ENCODE data around the gene SYT1. TPM values are rescaled to one million over a fixed set of nuclear protein-coding genes. Genes with fewer than 3 reads are reported as not detected.

The SYT1 gene
- total RNA-seq, 2 experiments from 2014 or later = not detected

DNA sequence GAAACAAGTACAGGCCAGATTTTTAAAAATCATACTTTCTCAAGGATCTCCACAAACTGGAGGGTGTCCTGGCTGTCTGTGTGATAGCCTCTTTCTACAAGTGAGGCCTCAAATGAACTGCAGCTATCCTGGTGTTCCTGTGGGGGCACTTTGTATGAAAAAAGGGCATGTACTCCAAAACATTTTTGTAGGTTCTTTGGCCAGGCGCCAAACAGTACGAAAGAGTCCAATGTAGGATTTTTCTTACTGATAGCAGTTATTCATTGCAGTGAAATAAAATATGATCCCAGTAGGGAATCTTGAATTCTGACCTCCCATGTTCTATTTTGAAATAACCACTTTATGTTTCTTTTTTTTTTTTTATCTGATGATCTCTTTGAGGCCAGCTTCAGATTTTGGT is 444.5 kb downstream of the SYT1 start:
- Histone ChIP-seq H3K9me3 (ENCODE audit: control insufficient read depth in 1 of 2, insufficient read depth in 1 of 2, low read length in 2 of 2) (peaks cover 0 to 12% of the 10 kb centered on the region in 2 experiments), H3K4me1 (ENCODE audit: insufficient read depth, low read length) (no peaks in the 10 kb centered on the region), H3K27ac (ENCODE audit: low read depth in 1 of 2, low read length in 2 of 2) (no peak overlapping the region), H3K4me3 (ENCODE audit: low read length) (no peak overlapping the region), H3K27me3 (ENCODE audit: control insufficient read depth in 1 of 2, insufficient read depth in 2 of 2, low read length in 2 of 2) (no peaks in the 10 kb centered on the region), H3K36me3 (ENCODE audit: insufficient read depth, low read length) (no peaks in the 10 kb centered on the region)
- ChIA-PET CTCF (no interaction called here), POLR2A (no interaction called here)
- H3K27me3 Mint-ChIP-seq = no peaks in the 10 kb centered on the region
- no peak for DNase-seq
- intact Hi-C loops (cut with DNase I, micrococcal nuclease) = no loop called here
- ATAC-seq (ENCODE audit: poor library complexity) = no peak
- no peak overlapping the region for H3K27ac Mint-ChIP-seq
- no peaks in the 10 kb centered on the region for H3K36me3 Mint-ChIP-seq (ENCODE audit: low read depth)
- H3K4me1 Mint-ChIP-seq (ENCODE audit: low read depth) = no peaks in the 10 kb centered on the region
- no peak overlapping the region for H3K4me3 Mint-ChIP-seq
- peaks cover 8% of the 10 kb centered on the region for H3K9me3 Mint-ChIP-seq
- TF ChIP-seq, protein P1, sequence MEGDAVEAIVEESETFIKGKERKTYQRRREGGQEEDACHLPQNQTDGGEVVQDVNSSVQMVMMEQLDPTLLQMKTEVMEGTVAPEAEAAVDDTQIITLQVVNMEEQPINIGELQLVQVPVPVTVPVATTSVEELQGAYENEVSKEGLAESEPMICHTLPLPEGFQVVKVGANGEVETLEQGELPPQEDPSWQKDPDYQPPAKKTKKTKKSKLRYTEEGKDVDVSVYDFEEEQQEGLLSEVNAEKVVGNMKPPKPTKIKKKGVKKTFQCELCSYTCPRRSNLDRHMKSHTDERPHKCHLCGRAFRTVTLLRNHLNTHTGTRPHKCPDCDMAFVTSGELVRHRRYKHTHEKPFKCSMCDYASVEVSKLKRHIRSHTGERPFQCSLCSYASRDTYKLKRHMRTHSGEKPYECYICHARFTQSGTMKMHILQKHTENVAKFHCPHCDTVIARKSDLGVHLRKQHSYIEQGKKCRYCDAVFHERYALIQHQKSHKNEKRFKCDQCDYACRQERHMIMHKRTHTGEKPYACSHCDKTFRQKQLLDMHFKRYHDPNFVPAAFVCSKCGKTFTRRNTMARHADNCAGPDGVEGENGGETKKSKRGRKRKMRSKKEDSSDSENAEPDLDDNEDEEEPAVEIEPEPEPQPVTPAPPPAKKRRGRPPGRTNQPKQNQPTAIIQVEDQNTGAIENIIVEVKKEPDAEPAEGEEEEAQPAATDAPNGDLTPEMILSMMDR (IDR thresholded peaks at IDR 0.05) = no peak

- ATAC-seq (ENCODE audit: poor library complexity) = no peak
- peaks cover 7% of the 10 kb centered on the region for H3K9me3 Mint-ChIP-seq
- Histone ChIP-seq H3K27ac (ENCODE audit: low read depth in 1 of 2, low read length in 2 of 2) (no peak overlapping the region), H3K4me1 (ENCODE audit: insufficient read depth, low read length) (no peaks in the 10 kb centered on the region), H3K4me3 (ENCODE audit: low read length) (no peak overlapping the region), H3K27me3 (ENCODE audit: control insufficient read depth in 1 of 2, insufficient read depth in 2 of 2, low read length in 2 of 2) (no peaks in the 10 kb centered on the region), H3K36me3 (ENCODE audit: insufficient read depth, low read length) (no peaks in the 10 kb centered on the region), H3K9me3 (ENCODE audit: control insufficient read depth in 1 of 2, insufficient read depth in 1 of 2, low read length in 2 of 2) (peaks cover 0 to 13% of the 10 kb centered on the region in 2 experiments)
- no peak overlapping the region for H3K27ac Mint-ChIP-seq
- no peaks in the 10 kb centered on the region for H3K27me3 Mint-ChIP-seq
- CTCF ChIA-PET = no interaction called here
- no peak overlapping the region for H3K4me3 Mint-ChIP-seq
- H3K36me3 Mint-ChIP-seq (ENCODE audit: low read depth) = no peaks in the 10 kb centered on the region
- H3K4me1 Mint-ChIP-seq (ENCODE audit: low read depth) = no peaks in the 10 kb centered on the region
- POLR2A ChIA-PET = no interaction called here
- no peak for DNase-seq
- TF ChIP-seq, protein P1 (IDR thresholded peaks at IDR 0.05) = no peak
- intact Hi-C loops (cut with DNase I, micrococcal nuclease) = no loop called here
Measured at GRCh38 chr12:79317179-79317847, 452.7 kb downstream of the SYT1 start.

DNA sequence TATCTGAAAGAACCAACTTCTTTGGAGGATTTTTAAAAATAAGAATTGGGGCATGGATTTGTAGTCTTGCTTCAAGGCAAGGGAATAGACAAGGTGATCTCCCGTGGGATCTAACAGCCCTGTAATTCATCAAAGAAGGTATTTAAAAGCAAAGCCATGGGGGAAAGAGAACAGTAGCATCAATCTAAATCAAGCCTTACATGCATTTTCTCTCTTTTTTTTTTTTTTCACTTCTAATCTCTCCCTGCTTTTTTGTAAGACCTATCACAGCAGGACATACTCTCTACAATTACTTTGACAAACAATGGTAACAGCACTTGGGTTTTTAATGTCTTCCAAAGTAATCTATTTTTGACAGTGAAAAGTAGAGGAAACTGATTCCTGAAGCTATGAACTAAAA is 458.3 kb downstream of the SYT1 start:
- CTCF ChIA-PET = no interaction called here
- peaks cover 0 to 3% of the 10 kb centered on the region in 2 experiments for H3K9me3 ChIP-seq (ENCODE audit: control insufficient read depth in 1 of 2, insufficient read depth in 1 of 2, low read length in 2 of 2)
- intact Hi-C loops (cut with DNase I, micrococcal nuclease) = no loop called here
- TF ChIP-seq, protein P1 (IDR thresholded peaks at IDR 0.05) = no peak
- H3K4me1 Mint-ChIP-seq (ENCODE audit: low read depth) = no peaks in the 10 kb centered on the region
- no peak overlapping the region for H3K27ac Mint-ChIP-seq
- H3K36me3 ChIP-seq (ENCODE audit: insufficient read depth, low read length) = no peaks in the 10 kb centered on the region
- no peak overlapping the region for H3K27ac ChIP-seq (ENCODE audit: low read depth in 1 of 2, low read length in 2 of 2)
- POLR2A ChIA-PET = no interaction called here
- no peak overlapping the region for H3K4me3 ChIP-seq (ENCODE audit: low read length)
- no peaks in the 10 kb centered on the region for H3K4me1 ChIP-seq (ENCODE audit: insufficient read depth, low read length)
- H3K36me3 Mint-ChIP-seq (ENCODE audit: low read depth) = no peaks in the 10 kb centered on the region
- peaks cover 2% of the 10 kb centered on the region for H3K9me3 Mint-ChIP-seq
- H3K27me3 Mint-ChIP-seq = no peaks in the 10 kb centered on the region
- no peak for DNase-seq
- ATAC-seq (ENCODE audit: poor library complexity) = no peak
- no peaks in the 10 kb centered on the region for H3K27me3 ChIP-seq (ENCODE audit: control insufficient read depth in 1 of 2, insufficient read depth in 2 of 2, low read length in 2 of 2)
- no peak overlapping the region for H3K4me3 Mint-ChIP-seq
